Natural killer cell (primary cell): Measurements from ENCODE around the gene LRRC4. TPM values are rescaled to one million over a fixed set of nuclear protein-coding genes. Genes with fewer than 3 reads are reported as not detected.

Experiments used
- ATAC-seq, 3 donors: fragments of 150-1000 bp in 2 of 3; fragments of 200-7000 bp in 1 of 3; cut with Tn5 transposase; 1 replicate in 1 of 3; 2 replicates in 2 of 3; pipeline ENCODE4 v1.10.0; 2021; ENCODE audit warnings: mild to moderate bottlenecking in 2 of 3, moderate library complexity in 2 of 3
- DNase-seq, 2 donors: peaks; one replicate each; pipeline versions ENCODE4 v3.0.0 to v3.0.0-alpha.2; 2013 to 2021; ENCODE audit warnings: mixed read lengths in 1 of 2
- H3K27ac ChIP-seq: one replicate; pipeline ENCODE4 v1.5.1; 2013; ENCODE audit warnings: mild to moderate bottlenecking, low read length
- H3K27me3 ChIP-seq: one replicate; pipeline ENCODE4 v1.6.1; 2013; ENCODE audit warnings: low read length; ENCODE audit not compliant: control insufficient read depth, insufficient read depth
- H3K36me3 ChIP-seq: one replicate; pipeline ENCODE4 v1.6.1; 2013; ENCODE audit warnings: low read length; ENCODE audit not compliant: control insufficient read depth, insufficient read depth
- H3K4me1 ChIP-seq: one replicate; pipeline ENCODE4 v1.6.1; 2013; ENCODE audit warnings: low read length; ENCODE audit not compliant: control insufficient read depth, insufficient read depth
- H3K4me3 ChIP-seq: one replicate; pipeline ENCODE4 v1.5.1; 2013; ENCODE audit warnings: low read length
- H3K9me3 ChIP-seq: one replicate; pipeline ENCODE4 v1.6.1; 2013; ENCODE audit warnings: low read length; ENCODE audit not compliant: control insufficient read depth, insufficient read depth
- H3K27ac Mint-ChIP-seq, 2 donors: one replicate each; pipeline ENCODE4 v1.8.0; 2022; ENCODE audit warnings: mild to moderate bottlenecking in 2 of 2, mixed read lengths in 2 of 2, moderate library complexity in 1 of 2
- H3K27me3 Mint-ChIP-seq, 2 donors: one replicate each; pipeline ENCODE4 v1.8.0; 2022; ENCODE audit warnings: low read depth in 2 of 2, mixed read lengths in 2 of 2
- H3K36me3 Mint-ChIP-seq: one replicate; pipeline ENCODE4 v1.8.0; 2022; ENCODE audit warnings: mixed read lengths
- H3K4me1 Mint-ChIP-seq, 2 donors: one replicate each; pipeline ENCODE4 v1.8.0; 2022; ENCODE audit warnings: mixed read lengths in 2 of 2
- H3K4me3 Mint-ChIP-seq: one replicate; pipeline ENCODE4 v1.8.0; 2022; ENCODE audit warnings: mild to moderate bottlenecking, moderate library complexity, mixed read lengths
- H3K9me3 Mint-ChIP-seq, 2 donors: one replicate each; pipeline ENCODE4 v1.8.0; 2022; ENCODE audit warnings: mixed read lengths in 2 of 2
- CTCF ChIP-seq: fragments of 200-600 bp; IDR thresholded peaks from one replicate; pipeline ENCODE4 v1.8.0; 2022; ENCODE audit warnings: antibody characterized with exemption
- WGBS: methylation state at CpG from one replicate; pipeline ENCODE4 v1.1.7; 2013; ENCODE audit warnings: missing lambda C conversion rate; ENCODE audit not compliant: insufficient coverage; 5-methylcytosine and 5-hydroxymethylcytosine counted together
- intact Hi-C: fragments of 100-400 bp; cut with micrococcal nuclease; formaldehyde crosslinking; loops from one replicate; pipeline ENCODE4 v1.14.2; 2022
- total RNA-seq, 4 donors: library from RNA; stranded (reverse); fragments of 120-200 nt in 1 of 4; gene quantifications; one replicate each; pipeline versions ENCODE4 v1.2.3 to v1.2.4, GENCODE V29; 2013 to 2022

Gene LRRC4
- total RNA-seq, 3 donors from 2014 or later (not counting 1 experiment from before 2014, with no cell fraction given): 0.79 to 2.4 (median 1.8) TPM

- no peak for DNase-seq
- no peaks in the 10 kb centered on the region for H3K9me3 ChIP-seq
- H3K36me3 Mint-ChIP-seq: no peaks in the 10 kb centered on the region
These were observed 43.5 kb upstream of the LRRC4 start for GRCh38 chr7:128074736-128075135.

GRCh38 chr7:128074336-128074735 lies 43.1 kb upstream of the LRRC4 start:
- H3K36me3 Mint-ChIP-seq: no peaks in the 10 kb centered on the region
- no peak for TF ChIP-seq CTCF
- Histone ChIP-seq H3K4me1 (peaks cover 4% of the 10 kb centered on the region), H3K27ac (no peak overlapping the region), H3K9me3 (no peaks in the 10 kb centered on the region), H3K27me3 (no peaks in the 10 kb centered on the region), H3K36me3 (peaks cover 22% of the 10 kb centered on the region), H3K4me3 (no peak overlapping the region)
- intact Hi-C loops: no loop called here
- DNase-seq (no peak), ATAC-seq (no peak)
- no peaks in the 10 kb centered on the region for H3K27me3 Mint-ChIP-seq
- no peak overlapping the region for H3K4me3 Mint-ChIP-seq
- WGBS: 93% methylated on average over 19 of the region's 19 CpGs
- no peaks in the 10 kb centered on the region for H3K9me3 Mint-ChIP-seq
- no peak overlapping the region for H3K27ac Mint-ChIP-seq
- H3K4me1 Mint-ChIP-seq: peaks cover 5 to 11% of the 10 kb centered on the region in 2 donors

More at GRCh38 chr7:128074736-128075135, 43.5 kb upstream of the LRRC4 start:
- ATAC-seq: no peak
- WGBS: 92% methylated on average over 6 of the region's 6 CpGs
- Mint-ChIP-seq H3K27me3 (no peaks in the 10 kb centered on the region), H3K27ac (no peak overlapping the region), H3K9me3 (no peaks in the 10 kb centered on the region), H3K4me3 (no peak overlapping the region), H3K4me1 (peaks cover 5 to 11% of the 10 kb centered on the region in 2 donors)
- Histone ChIP-seq H3K4me1 (peaks cover 4% of the 10 kb centered on the region), H3K36me3 (peaks cover 25% of the 10 kb centered on the region), H3K27ac (no peak overlapping the region), H3K27me3 (no peaks in the 10 kb centered on the region), H3K4me3 (no peak overlapping the region)
- no peak for TF ChIP-seq CTCF
- intact Hi-C loops: no loop called here

GRCh38 chr7:128073671-128074310 lies 42.6 kb upstream of the LRRC4 start:
- WGBS: 89% methylated on average over 15 of the region's 15 CpGs
- no peak for DNase-seq
- no peak overlapping the region for H3K27ac ChIP-seq
- no peaks in the 10 kb centered on the region for H3K36me3 Mint-ChIP-seq
- peaks cover 17% of the 10 kb centered on the region for H3K36me3 ChIP-seq
- H3K4me3 Mint-ChIP-seq: no peak overlapping the region
- no peaks in the 10 kb centered on the region for H3K27me3 Mint-ChIP-seq
- intact Hi-C loops: no loop called here
- H3K4me1 ChIP-seq: peaks cover 4% of the 10 kb centered on the region
- H3K27ac Mint-ChIP-seq: no peak overlapping the region
- no peaks in the 10 kb centered on the region for H3K27me3 ChIP-seq
- no peak overlapping the region for H3K4me3 ChIP-seq
- H3K9me3 Mint-ChIP-seq: no peaks in the 10 kb centered on the region
- peaks cover 5 to 11% of the 10 kb centered on the region in 2 donors for H3K4me1 Mint-ChIP-seq
- H3K9me3 ChIP-seq: no peaks in the 10 kb centered on the region
- no peak for ATAC-seq
- no peak for TF ChIP-seq CTCF

DNA sequence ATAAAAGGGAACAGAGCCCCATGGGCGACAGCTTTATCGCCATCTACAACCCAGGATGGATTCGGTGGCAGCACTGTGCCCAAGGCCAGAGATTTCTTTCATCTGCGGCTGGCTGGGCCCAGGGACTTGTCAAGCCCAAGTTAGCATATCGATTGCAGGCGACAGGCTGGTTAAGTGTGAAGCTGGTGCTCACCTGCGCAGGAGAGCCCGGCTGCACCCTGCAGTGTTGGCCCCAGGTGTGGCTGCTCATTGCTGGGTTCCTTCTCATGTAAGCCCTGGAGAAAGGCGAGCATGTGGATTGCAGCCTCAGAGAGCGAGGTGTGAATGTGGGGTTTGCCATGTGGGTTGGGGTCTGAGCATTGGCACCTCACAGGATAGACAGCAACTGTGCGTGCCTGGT lies 40.6 kb upstream of the LRRC4 start:
- Mint-ChIP-seq H3K4me1 (peaks cover 5 to 11% of the 10 kb centered on the region in 2 donors), H3K27ac (no peak overlapping the region), H3K9me3 (no peaks in the 10 kb centered on the region), H3K27me3 (no peaks in the 10 kb centered on the region), H3K36me3 (no peaks in the 10 kb centered on the region), H3K4me3 (no peak overlapping the region)
- Histone ChIP-seq H3K27me3 (no peaks in the 10 kb centered on the region), H3K9me3 (no peaks in the 10 kb centered on the region), H3K36me3 (peaks cover 4% of the 10 kb centered on the region), H3K4me1 (peaks cover 4% of the 10 kb centered on the region), H3K4me3 (no peak overlapping the region), H3K27ac (no peak overlapping the region)
- no peak for DNase-seq
- no peak for TF ChIP-seq CTCF
- WGBS: 79% methylated on average over 11 of the region's 11 CpGs
- peak in 1 of 3 donors; percentile 33 for ATAC-seq
- intact Hi-C loops: no loop called here
